Activated T-helper 1 cell treated with anti-CD3 and anti-CD28 coated beads, Interleukin-2, amount 50 U/mL, for 16 hours (primary cell): ENCODE results near the gene ASB6.

Experiments used
- DNase-seq, 2 donors: peaks; one replicate each; pipeline ENCODE4 v3.0.0-alpha.2; 2020; ENCODE audit warnings: low read depth in 1 of 2, low spot score in 1 of 2

Gene ASB6

DNA sequence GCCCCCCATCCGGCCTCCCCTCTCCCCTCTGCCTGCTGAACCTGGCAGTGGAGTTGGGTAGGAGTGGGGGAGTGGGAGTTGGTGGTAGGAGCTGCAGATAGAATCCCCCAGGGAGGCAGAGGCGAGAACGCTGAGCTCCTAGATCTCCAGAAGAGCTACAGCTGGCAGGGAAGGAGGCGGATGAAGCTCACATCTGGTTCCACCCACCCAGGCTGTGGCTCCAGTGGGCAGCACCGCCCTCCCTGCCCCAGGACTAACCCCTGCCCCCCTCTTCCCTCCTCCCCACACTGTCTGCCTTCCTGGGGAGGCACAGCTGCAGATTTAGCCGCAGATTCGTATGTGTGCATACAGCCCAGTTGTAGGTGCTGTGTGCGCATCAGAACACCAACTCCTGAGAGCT lies 55.3 kb downstream of the ASB6 start:
- DNase-seq, result no peak

DNA sequence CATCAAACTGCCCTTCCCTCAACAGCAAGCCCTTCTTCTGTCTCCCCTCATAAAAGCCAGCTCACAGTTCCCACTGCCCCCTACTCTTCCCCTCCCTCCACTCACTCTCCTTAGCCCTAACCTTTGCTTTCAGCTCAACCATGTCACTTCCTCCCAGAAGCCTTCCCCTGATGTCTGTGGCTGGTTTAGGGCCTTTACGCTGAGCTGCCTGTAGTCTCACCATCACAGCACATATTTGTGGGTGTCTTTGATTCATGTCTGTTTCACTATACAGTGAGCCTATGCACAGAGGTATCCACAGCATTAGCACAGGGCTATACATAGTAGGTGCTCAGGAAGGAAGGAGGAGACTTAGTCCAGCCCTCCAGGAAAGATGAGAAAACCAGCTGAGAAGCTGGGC lies 55.7 kb downstream of the ASB6 start:
- no peak for DNase-seq

DNA sequence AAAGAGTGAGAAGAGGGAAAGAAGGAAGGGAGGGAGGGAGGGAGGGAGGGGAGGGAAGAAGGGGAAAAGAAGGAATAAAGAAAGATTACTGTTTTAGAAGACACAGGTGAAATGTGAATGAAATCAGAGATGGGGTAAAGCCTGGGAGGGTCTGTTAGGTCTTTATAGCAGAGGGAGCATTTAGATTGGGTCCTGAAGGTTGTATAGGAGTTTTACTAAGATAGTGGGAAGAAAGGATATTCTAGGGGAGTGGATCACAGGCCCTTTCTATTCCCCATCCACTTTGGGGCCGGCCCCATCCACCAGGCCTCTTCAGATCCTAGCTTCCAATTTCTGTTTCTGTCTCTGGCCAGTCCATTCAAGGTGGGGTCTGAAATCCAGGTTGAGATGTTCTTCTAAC lies 56.6 kb downstream of the ASB6 start:
- no peak for DNase-seq
